Measurements from ENCODE around the gene TMPRSS2.

The TMPRSS2 gene

DNA sequence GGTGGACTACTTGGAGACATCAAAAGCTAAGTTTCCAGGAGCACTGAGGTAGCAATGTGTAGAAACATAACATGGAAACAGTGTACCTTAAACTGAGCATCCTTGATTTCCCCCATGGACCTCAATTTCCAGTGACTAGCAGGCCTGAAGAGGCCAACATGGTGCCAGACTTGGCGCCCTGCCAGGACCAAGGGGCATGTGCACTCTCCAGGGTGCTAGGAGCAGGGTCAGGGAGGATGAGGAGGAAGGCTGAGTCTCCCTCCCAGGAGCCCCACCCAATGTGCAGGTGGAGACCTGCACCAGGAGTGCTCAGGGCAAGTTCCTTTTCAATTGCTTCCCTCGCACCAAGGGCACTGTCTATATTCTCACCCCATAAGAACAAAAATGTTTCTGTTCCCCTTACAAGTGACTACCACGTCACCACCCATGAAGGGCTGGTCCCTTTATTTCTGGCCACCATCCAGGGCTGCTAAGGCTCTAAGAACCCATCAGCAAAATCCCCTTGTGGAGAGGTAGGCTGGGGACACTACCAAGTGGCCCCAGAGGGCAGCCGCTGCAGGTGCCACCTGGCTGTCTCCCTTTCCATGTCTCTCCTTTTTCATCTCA, 42.7 kb downstream of the TMPRSS2 start:
- ChIA-PET POLR2A (no interaction called here), CTCF (no interaction called here)
- Histone ChIP-seq H3K27ac (ENCODE audit: extremely low read depth, low read depth, low read length) (no peak overlapping the region), H3K4me3 (ENCODE audit: low read depth, low read length) (no peak overlapping the region), H3K4me1 (ENCODE audit: control insufficient read depth, insufficient read depth, low read length) (no peaks in the 10 kb centered on the region), H3K36me3 (ENCODE audit: control insufficient read depth in 2 of 2, insufficient read depth in 1 of 2, low read length in 2 of 2) (no peaks in the 10 kb centered on the region), H3K9me3 (ENCODE audit: control insufficient read depth, insufficient read depth, low read depth, low read length) (no peaks in the 10 kb centered on the region)
- TF ChIP-seq, protein P1, sequence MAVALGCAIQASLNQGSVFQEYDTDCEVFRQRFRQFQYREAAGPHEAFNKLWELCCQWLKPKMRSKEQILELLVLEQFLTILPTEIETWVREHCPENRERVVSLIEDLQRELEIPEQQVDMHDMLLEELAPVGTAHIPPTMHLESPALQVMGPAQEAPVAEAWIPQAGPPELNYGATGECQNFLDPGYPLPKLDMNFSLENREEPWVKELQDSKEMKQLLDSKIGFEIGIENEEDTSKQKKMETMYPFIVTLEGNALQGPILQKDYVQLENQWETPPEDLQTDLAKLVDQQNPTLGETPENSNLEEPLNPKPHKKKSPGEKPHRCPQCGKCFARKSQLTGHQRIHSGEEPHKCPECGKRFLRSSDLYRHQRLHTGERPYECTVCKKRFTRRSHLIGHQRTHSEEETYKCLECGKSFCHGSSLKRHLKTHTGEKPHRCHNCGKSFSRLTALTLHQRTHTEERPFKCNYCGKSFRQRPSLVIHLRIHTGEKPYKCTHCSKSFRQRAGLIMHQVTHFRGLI (tag by site-specific recombination; IDR thresholded peaks at IDR 0.05), result no peak
- TF ChIP-seq, protein P2, sequence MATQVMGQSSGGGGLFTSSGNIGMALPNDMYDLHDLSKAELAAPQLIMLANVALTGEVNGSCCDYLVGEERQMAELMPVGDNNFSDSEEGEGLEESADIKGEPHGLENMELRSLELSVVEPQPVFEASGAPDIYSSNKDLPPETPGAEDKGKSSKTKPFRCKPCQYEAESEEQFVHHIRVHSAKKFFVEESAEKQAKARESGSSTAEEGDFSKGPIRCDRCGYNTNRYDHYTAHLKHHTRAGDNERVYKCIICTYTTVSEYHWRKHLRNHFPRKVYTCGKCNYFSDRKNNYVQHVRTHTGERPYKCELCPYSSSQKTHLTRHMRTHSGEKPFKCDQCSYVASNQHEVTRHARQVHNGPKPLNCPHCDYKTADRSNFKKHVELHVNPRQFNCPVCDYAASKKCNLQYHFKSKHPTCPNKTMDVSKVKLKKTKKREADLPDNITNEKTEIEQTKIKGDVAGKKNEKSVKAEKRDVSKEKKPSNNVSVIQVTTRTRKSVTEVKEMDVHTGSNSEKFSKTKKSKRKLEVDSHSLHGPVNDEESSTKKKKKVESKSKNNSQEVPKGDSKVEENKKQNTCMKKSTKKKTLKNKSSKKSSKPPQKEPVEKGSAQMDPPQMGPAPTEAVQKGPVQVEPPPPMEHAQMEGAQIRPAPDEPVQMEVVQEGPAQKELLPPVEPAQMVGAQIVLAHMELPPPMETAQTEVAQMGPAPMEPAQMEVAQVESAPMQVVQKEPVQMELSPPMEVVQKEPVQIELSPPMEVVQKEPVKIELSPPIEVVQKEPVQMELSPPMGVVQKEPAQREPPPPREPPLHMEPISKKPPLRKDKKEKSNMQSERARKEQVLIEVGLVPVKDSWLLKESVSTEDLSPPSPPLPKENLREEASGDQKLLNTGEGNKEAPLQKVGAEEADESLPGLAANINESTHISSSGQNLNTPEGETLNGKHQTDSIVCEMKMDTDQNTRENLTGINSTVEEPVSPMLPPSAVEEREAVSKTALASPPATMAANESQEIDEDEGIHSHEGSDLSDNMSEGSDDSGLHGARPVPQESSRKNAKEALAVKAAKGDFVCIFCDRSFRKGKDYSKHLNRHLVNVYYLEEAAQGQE (tag by site-specific recombination; IDR thresholded peaks at IDR 0.05), result peak; percentile 48

DNA sequence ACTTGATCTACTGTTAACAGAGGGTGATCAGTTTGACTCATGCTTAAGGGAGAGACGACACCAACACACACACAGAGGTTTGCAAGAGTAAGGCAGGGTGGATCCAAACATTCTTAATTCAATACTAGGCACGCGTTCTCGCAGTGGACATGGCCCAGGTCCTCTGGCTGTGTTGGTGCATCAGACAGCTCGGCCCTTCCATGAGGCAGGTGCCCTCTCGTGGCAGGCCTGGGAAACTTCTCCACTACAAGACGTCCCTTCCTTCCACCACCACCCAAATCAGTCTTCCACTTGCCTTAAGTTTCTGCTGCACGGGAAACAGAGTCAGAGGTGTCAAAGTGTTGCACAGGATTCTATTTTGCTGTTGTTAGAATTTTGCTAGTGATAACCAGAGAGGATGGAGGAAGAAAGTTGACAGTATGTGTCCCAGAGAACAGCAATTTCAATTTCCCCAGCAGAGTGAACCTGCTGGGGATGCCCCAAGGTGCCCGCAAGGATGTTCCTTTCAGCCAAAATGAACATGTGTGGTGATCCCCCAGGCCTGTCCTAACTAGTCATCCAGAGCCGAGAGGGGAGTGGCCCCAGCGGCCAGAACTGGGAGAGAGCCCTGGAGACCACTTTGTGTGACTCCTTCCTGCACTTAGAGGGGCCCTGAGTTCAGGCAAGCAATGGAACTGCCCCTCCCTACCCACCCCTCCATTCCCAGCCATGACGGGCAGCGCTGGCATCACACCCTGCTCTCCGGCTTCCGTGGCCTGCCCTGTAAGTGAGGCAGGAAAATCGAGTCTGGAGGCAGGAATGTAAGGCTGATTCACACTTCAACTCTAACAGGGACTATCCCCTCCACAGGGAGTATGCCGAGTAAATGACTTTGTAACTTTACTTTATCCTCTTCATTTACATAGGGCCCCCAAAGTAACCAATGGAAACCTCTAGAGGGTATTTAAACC, 47.1 kb downstream of the TMPRSS2 start:
- Histone ChIP-seq H3K9me3 (ENCODE audit: control insufficient read depth, insufficient read depth, low read depth, low read length) (no peaks in the 10 kb centered on the region), H3K27ac (ENCODE audit: extremely low read depth, low read depth, low read length) (no peak overlapping the region), H3K4me1 (ENCODE audit: control insufficient read depth, insufficient read depth, low read length) (no peaks in the 10 kb centered on the region), H3K4me3 (ENCODE audit: low read depth, low read length) (no peak overlapping the region), H3K36me3 (ENCODE audit: control insufficient read depth in 2 of 2, insufficient read depth in 1 of 2, low read length in 2 of 2) (no peaks in the 10 kb centered on the region)
- TF ChIP-seq ZNF311 (tag by site-specific recombination; IDR thresholded peaks at IDR 0.05; ENCODE audit: borderline replicate concordance) (no peak), MYNN (tag by site-specific recombination; IDR thresholded peaks at IDR 0.05; ENCODE audit: borderline replicate concordance) (no peak), GFI1B (tag by site-specific recombination; IDR thresholded peaks at IDR 0.05) (no peak), FEZF1 (tag by site-specific recombination; IDR thresholded peaks at IDR 0.05) (no peak), KLF16 (tag by site-specific recombination; IDR thresholded peaks at IDR 0.05) (no peak), ZNF654 (tag by site-specific recombination; IDR thresholded peaks at IDR 0.05; ENCODE audit: low read depth) (peak; percentile 40; the same call in 1 of the 2 replicates), ZNF677 (tag by site-specific recombination; IDR thresholded peaks at IDR 0.05) (no peak)
- TF ChIP-seq, protein P3, sequence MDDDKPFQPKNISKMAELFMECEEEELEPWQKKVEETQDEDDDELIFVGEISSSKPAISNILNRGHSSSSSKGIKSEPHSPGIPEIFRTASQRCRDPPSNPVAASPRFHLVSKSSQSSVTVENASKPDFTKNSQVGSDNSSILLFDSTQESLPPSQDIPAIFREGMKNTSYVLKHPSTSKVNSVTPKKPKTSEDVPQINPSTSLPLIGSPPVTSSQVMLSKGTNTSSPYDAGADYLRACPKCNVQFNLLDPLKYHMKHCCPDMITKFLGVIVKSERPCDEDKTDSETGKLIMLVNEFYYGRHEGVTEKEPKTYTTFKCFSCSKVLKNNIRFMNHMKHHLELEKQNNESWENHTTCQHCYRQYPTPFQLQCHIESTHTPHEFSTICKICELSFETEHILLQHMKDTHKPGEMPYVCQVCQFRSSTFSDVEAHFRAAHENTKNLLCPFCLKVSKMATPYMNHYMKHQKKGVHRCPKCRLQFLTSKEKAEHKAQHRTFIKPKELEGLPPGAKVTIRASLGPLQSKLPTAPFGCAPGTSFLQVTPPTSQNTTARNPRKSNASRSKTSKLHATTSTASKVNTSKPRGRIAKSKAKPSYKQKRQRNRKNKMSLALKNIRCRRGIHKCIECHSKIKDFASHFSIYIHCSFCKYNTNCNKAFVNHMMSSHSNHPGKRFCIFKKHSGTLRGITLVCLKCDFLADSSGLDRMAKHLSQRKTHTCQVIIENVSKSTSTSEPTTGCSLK (tag by site-specific recombination; IDR thresholded peaks at IDR 0.05), result no peak
- TF ChIP-seq, protein P4, sequence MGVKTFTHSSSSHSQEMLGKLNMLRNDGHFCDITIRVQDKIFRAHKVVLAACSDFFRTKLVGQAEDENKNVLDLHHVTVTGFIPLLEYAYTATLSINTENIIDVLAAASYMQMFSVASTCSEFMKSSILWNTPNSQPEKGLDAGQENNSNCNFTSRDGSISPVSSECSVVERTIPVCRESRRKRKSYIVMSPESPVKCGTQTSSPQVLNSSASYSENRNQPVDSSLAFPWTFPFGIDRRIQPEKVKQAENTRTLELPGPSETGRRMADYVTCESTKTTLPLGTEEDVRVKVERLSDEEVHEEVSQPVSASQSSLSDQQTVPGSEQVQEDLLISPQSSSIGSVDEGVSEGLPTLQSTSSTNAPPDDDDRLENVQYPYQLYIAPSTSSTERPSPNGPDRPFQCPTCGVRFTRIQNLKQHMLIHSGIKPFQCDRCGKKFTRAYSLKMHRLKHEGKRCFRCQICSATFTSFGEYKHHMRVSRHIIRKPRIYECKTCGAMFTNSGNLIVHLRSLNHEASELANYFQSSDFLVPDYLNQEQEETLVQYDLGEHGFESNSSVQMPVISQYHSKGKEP (tag by site-specific recombination; IDR thresholded peaks at IDR 0.05), result no peak
- TF ChIP-seq, protein P5, sequence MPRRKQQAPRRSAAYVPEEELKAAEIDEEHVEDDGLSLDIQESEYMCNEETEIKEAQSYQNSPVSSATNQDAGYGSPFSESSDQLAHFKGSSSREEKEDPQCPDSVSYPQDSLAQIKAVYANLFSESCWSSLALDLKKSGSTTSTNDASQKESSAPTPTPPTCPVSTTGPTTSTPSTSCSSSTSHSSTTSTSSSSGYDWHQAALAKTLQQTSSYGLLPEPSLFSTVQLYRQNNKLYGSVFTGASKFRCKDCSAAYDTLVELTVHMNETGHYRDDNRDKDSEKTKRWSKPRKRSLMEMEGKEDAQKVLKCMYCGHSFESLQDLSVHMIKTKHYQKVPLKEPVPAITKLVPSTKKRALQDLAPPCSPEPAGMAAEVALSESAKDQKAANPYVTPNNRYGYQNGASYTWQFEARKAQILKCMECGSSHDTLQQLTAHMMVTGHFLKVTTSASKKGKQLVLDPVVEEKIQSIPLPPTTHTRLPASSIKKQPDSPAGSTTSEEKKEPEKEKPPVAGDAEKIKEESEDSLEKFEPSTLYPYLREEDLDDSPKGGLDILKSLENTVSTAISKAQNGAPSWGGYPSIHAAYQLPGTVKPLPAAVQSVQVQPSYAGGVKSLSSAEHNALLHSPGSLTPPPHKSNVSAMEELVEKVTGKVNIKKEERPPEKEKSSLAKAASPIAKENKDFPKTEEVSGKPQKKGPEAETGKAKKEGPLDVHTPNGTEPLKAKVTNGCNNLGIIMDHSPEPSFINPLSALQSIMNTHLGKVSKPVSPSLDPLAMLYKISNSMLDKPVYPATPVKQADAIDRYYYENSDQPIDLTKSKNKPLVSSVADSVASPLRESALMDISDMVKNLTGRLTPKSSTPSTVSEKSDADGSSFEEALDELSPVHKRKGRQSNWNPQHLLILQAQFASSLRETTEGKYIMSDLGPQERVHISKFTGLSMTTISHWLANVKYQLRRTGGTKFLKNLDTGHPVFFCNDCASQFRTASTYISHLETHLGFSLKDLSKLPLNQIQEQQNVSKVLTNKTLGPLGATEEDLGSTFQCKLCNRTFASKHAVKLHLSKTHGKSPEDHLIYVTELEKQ (tag by site-specific recombination; IDR thresholded peaks at IDR 0.05; ENCODE audit: borderline replicate concordance), result no peak
- TF ChIP-seq, protein P6, sequence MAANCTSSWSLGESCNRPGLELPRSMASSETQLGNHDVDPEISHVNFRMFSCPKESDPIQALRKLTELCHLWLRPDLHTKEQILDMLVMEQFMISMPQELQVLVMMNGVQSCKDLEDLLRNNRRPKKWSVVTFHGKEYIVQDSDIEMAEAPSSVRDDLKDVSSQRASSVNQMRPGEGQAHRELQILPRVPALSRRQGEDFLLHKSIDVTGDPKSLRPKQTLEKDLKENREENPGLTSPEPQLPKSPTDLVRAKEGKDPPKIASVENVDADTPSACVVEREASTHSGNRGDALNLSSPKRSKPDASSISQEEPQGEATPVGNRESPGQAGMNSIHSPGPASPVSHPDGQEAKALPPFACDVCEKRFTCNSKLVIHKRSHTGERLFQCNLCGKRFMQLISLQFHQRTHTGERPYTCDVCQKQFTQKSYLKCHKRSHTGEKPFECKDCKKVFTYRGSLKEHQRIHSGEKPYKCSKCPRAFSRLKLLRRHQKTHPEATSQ (tag by site-specific recombination; IDR thresholded peaks at IDR 0.05), result no peak
- TF ChIP-seq, protein P7, sequence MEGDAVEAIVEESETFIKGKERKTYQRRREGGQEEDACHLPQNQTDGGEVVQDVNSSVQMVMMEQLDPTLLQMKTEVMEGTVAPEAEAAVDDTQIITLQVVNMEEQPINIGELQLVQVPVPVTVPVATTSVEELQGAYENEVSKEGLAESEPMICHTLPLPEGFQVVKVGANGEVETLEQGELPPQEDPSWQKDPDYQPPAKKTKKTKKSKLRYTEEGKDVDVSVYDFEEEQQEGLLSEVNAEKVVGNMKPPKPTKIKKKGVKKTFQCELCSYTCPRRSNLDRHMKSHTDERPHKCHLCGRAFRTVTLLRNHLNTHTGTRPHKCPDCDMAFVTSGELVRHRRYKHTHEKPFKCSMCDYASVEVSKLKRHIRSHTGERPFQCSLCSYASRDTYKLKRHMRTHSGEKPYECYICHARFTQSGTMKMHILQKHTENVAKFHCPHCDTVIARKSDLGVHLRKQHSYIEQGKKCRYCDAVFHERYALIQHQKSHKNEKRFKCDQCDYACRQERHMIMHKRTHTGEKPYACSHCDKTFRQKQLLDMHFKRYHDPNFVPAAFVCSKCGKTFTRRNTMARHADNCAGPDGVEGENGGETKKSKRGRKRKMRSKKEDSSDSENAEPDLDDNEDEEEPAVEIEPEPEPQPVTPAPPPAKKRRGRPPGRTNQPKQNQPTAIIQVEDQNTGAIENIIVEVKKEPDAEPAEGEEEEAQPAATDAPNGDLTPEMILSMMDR (tag by site-specific recombination; IDR thresholded peaks at IDR 0.05), result peak; percentile 73; the same call in 1 of the 2 replicates
- ChIA-PET CTCF (interaction anchor here (0.5 to 9.9 kb wide), 4 partner anchors 80 to 1313 kb away, joined by 3 to 127 read pairs (median 4); no protein-coding TSS in a partner anchor), POLR2A (interaction anchor here (1.2 kb wide), 1 partner anchor 178 kb away, joined by 5 read pairs; no protein-coding TSS in a partner anchor)

Data from HEK293 (cell line).